Stimulated activated CD8-positive, alpha-beta memory T cell treated with anti-CD3 and anti-CD28 coated beads, Interleukin-7, amount 100 ng/mL, for 48 hours (primary cell): ENCODE results near the gene ZNF557.
"Not testable (repeated sequence)": the region's sequence is repeated elsewhere in the genome, so short reads cannot be mapped to it uniquely, and the experiment has no call there.

Source experiments
- DNase-seq, 2 donors: peaks; one replicate each; pipeline ENCODE4 v3.0.0-alpha.2; 2020; ENCODE audit warnings: low read depth in 1 of 2; ENCODE audit errors: extremely low read depth in 1 of 2

The ZNF557 gene

GRCh38 chr19:7069042-7069903, at the start of gene ZNF557:
ZNF557 (plus strand) TSS chr19:7069703; CDS start chr19:7075075, 5,372 bp downstream.
- DNase-seq: peak; percentile 93 to 97

- not testable (repeated sequence) for DNase-seq
Measured at GRCh38 chr19:7021331-7021730, 48.2 kb upstream of the ZNF557 start, which contains the start of gene MBD3L2B. MBD3L2B (minus strand) TSS chr19:7021431; CDS start chr19:7021397, 34 bp downstream.

GRCh38 chr19:7028790-7029189, 40.7 kb upstream of the ZNF557 start:
- DNase-seq: not testable (repeated sequence)

- not testable (repeated sequence) for DNase-seq
Measured at GRCh38 chr19:7030278-7030677, 39.2 kb upstream of the ZNF557 start, which contains the start of gene MBD3L5. MBD3L5 (plus strand) TSS chr19:7030578; CDS start chr19:7030612, 34 bp downstream.

GRCh38 chr19:7040079-7040478, 29.4 kb upstream of the ZNF557 start, which contains the start of gene MBD3L4:
MBD3L4 (minus strand) TSS chr19:7040179; CDS start chr19:7040144, 35 bp downstream.
- DNase-seq: not testable (repeated sequence)

- not testable (repeated sequence) for DNase-seq
Measured at GRCh38 chr19:7041563-7041962, 27.9 kb upstream of the ZNF557 start.

GRCh38 chr19:7049021-7049420, 20.5 kb upstream of the ZNF557 start, which contains the start of gene MBD3L2:
MBD3L2 (plus strand) TSS chr19:7049321; CDS start chr19:7049374, 53 bp downstream.
- DNase-seq: not testable (repeated sequence)

GRCh38 chr19:7051421-7051820, 18.1 kb upstream of the ZNF557 start:
- DNase-seq: not testable (repeated sequence)

- not testable (repeated sequence) for DNase-seq
Measured at GRCh38 chr19:7052896-7053295, 16.6 kb upstream of the ZNF557 start.

GRCh38 chr19:7054635-7055368, 14.7 kb upstream of the ZNF557 start:
- DNase-seq: not testable (repeated sequence)

- not testable (repeated sequence) for DNase-seq
Measured at GRCh38 chr19:7055679-7056078, 13.8 kb upstream of the ZNF557 start.

GRCh38 chr19:7056371-7056770, 13.1 kb upstream of the ZNF557 start:
- not testable (repeated sequence) for DNase-seq

- not testable (repeated sequence) for DNase-seq
Measured at GRCh38 chr19:7058576-7058975, 10.9 kb upstream of the ZNF557 start, which contains the start of gene MBD3L3. MBD3L3 (minus strand) TSS chr19:7058676; CDS start chr19:7058605, 71 bp downstream.

GRCh38 chr19:7059977-7060376, 9.5 kb upstream of the ZNF557 start:
- DNase-seq: not testable (repeated sequence)

- no peak for DNase-seq
Measured at GRCh38 chr19:7063339-7063738, 6.2 kb upstream of the ZNF557 start.

GRCh38 chr19:7063764-7064418, 5.6 kb upstream of the ZNF557 start:
- DNase-seq: no peak

GRCh38 chr19:7067122-7067521, 2.4 kb upstream of the ZNF557 start:
- DNase-seq: peak in 1 of 2 donors; percentile 14

- no peak for DNase-seq
Measured at GRCh38 chr19:7067716-7068115, 1.8 kb upstream of the ZNF557 start.

- DNase-seq: no peak
Measured at GRCh38 chr19:7068599-7068998, 904 bp upstream of the ZNF557 start.

- DNase-seq: no peak
Measured at GRCh38 chr19:7069904-7070226, 362 bp downstream of the ZNF557 start.

GRCh38 chr19:7072541-7072940, 3.0 kb downstream of the ZNF557 start:
- DNase-seq: no peak
